DMS53 treated with DMSO at 0.1 percent for 48 hours (cell line): ENCODE data around the gene ZNF136.

Experiments
- DNase-seq: peaks from one replicate; lab custom pipeline; 2025; ENCODE audit not compliant: unreplicated experiment; lab: John Stamatoyannopoulos, UW

The ZNF136 gene

GRCh38 chr19:12162882-12163806, at the start of gene ZNF136:
Gene ZNF136 (plus strand): TSS chr19:12163096. CDS start chr19:12163204, 108 bp downstream.
- DNase-seq, result peak; percentile 87

GRCh38 chr19:12113121-12113520, 49.8 kb upstream of the ZNF136 start:
- no peak for DNase-seq

- no peak for DNase-seq
Observed at GRCh38 chr19:12117201-12117970, 45.5 kb upstream of the ZNF136 start.

GRCh38 chr19:12126707-12127106, 36.2 kb upstream of the ZNF136 start:
- peak; percentile 2 for DNase-seq

GRCh38 chr19:12133069-12133468, 29.8 kb upstream of the ZNF136 start:
- no peak for DNase-seq

- DNase-seq, result no peak
Observed at GRCh38 chr19:12137221-12137940, 25.5 kb upstream of the ZNF136 start.

GRCh38 chr19:12139269-12139668, 23.6 kb upstream of the ZNF136 start:
- no peak for DNase-seq

- peak; percentile 77 for DNase-seq
Observed at GRCh38 chr19:12139885-12140544, 22.9 kb upstream of the ZNF136 start, which contains the start of gene ZNF20. Gene ZNF20 (minus strand): TSS chr19:12140350. CDS start chr19:12140182, 168 bp downstream.

GRCh38 chr19:12140545-12141404, 22.1 kb upstream of the ZNF136 start:
- peak; percentile 76 for DNase-seq

GRCh38 chr19:12141405-12141736, 21.5 kb upstream of the ZNF136 start:
- DNase-seq, result no peak

- no peak for DNase-seq
Observed at GRCh38 chr19:12145348-12145747, 17.5 kb upstream of the ZNF136 start.

- no peak for DNase-seq
Observed at GRCh38 chr19:12155324-12155860, 7.5 kb upstream of the ZNF136 start.

GRCh38 chr19:12156223-12157058, 6.5 kb upstream of the ZNF136 start, which contains the start of gene ZNF625:
Gene ZNF625 (minus strand): TSS chr19:12156734. CDS start chr19:12156558, 176 bp downstream.
- DNase-seq, result peak; percentile 70

- no peak for DNase-seq
Observed at GRCh38 chr19:12159773-12160414, 3.0 kb upstream of the ZNF136 start.

- peak; percentile 71 for DNase-seq
Observed at GRCh38 chr19:12162513-12162881, 399 bp upstream of the ZNF136 start.

- no peak for DNase-seq
Observed at GRCh38 chr19:12163826-12164225, 930 bp downstream of the ZNF136 start.

- DNase-seq, result no peak
Observed at GRCh38 chr19:12166626-12167025, 3.7 kb downstream of the ZNF136 start.

GRCh38 chr19:12180377-12180776, 17.5 kb downstream of the ZNF136 start:
- no peak for DNase-seq
